KMS-11 (cell line): Measurements from ENCODE around the gene CHD6.

Experiments used
- H2AFZ ChIP-seq: fragments of 200-600 bp; sonication (generic); 2 replicates; pipeline ENCODE4 v1.6.1; 2016; ENCODE audit warnings: antibody characterized with exemption, mixed run types, low read depth
- H3K27ac ChIP-seq: fragments of 200-600 bp; sonication (generic); 2 replicates; pipeline ENCODE4 v1.6.1; 2016; ENCODE audit warnings: mild to moderate bottlenecking, mixed run types
- H3K27me3 ChIP-seq: fragments of 200-600 bp; sonication (generic); 2 replicates; pipeline ENCODE4 v1.6.1; 2017; ENCODE audit warnings: mild to moderate bottlenecking, low read depth, mixed run types, moderate library complexity; ENCODE audit not compliant: insufficient read depth
- H3K36me3 ChIP-seq: fragments of 200-600 bp; sonication (generic); 2 replicates; pipeline ENCODE4 v1.6.1; 2017; ENCODE audit warnings: mild to moderate bottlenecking, mixed run types; ENCODE audit not compliant: insufficient read depth
- H3K4me1 ChIP-seq: fragments of 200-600 bp; sonication (generic); 2 replicates; pipeline ENCODE4 v1.6.1; 2016; ENCODE audit warnings: mild to moderate bottlenecking, low read depth, mixed run types; ENCODE audit not compliant: poor library complexity, severe bottlenecking
- H3K4me2 ChIP-seq: fragments of 200-600 bp; sonication (generic); 2 replicates; pipeline ENCODE4 v1.7.0; 2016; ENCODE audit warnings: mild to moderate bottlenecking, mixed run types
- H3K4me3 ChIP-seq: fragments of 200-600 bp; sonication (generic); IDR thresholded peaks from 2 replicates; pipeline ENCODE4 v1.6.1; 2017; ENCODE audit warnings: low read depth, low read length, mixed read lengths; ENCODE audit not compliant: insufficient read depth
- H3K79me2 ChIP-seq: fragments of 200-600 bp; sonication (generic); 2 replicates; pipeline ENCODE4 v1.6.1; 2016; ENCODE audit warnings: low read depth, mixed run types; ENCODE audit not compliant: insufficient read depth
- H3K9ac ChIP-seq: fragments of 200-600 bp; sonication (generic); 2 replicates; pipeline ENCODE4 v1.6.1; 2016; ENCODE audit warnings: mild to moderate bottlenecking, mixed run types
- H4K20me1 ChIP-seq: fragments of 200-600 bp; sonication (generic); 2 replicates; pipeline ENCODE4 v1.6.1; 2016; ENCODE audit warnings: mild to moderate bottlenecking, mixed run types; ENCODE audit not compliant: insufficient read depth
- CTCF ChIP-seq: fragments of 200-600 bp; sonication (generic); conservative IDR thresholded peaks from 2 replicates; pipeline ENCODE4 v1.6.1; 2017; ENCODE audit warnings: low read depth, mild to moderate bottlenecking, antibody characterized with exemption, low read length, moderate library complexity, mixed read lengths

CHD6 gene

GRCh38 chr20:41613321-41613720, 4.9 kb downstream of the CHD6 start:
- Histone ChIP-seq H3K27me3 (no peaks in the 10 kb centered on the region), H2AFZ (no peak overlapping the region), H3K27ac (no peak overlapping the region), H3K4me2 (no peak overlapping the region), H3K4me3 (no peak overlapping the region), H3K36me3 (no peaks in the 10 kb centered on the region), H3K9ac (no peak overlapping the region), H3K4me1 (peaks cover 14% of the 10 kb centered on the region), H4K20me1 (no peaks in the 10 kb centered on the region), H3K79me2 (peaks cover 87% of the 10 kb centered on the region)
- no peak for TF ChIP-seq CTCF

- H3K4me3 ChIP-seq, result no peak overlapping the region
- no peak overlapping the region for H3K9ac ChIP-seq
- no peaks in the 10 kb centered on the region for H3K36me3 ChIP-seq
- no peak overlapping the region for H3K4me2 ChIP-seq
- H4K20me1 ChIP-seq, result no peaks in the 10 kb centered on the region
- no peak overlapping the region for H3K27ac ChIP-seq
- H3K4me1 ChIP-seq, result no peaks in the 10 kb centered on the region
- no peak overlapping the region for H2AFZ ChIP-seq
- H3K27me3 ChIP-seq, result no peaks in the 10 kb centered on the region
- TF ChIP-seq CTCF, result no peak
- peaks cover 93% of the 10 kb centered on the region for H3K79me2 ChIP-seq
Measured at GRCh38 chr20:41609474-41609873, 8.7 kb downstream of the CHD6 start.

GRCh38 chr20:41608606-41609005, 9.6 kb downstream of the CHD6 start:
- no peak for TF ChIP-seq CTCF
- Histone ChIP-seq H3K4me1 (no peaks in the 10 kb centered on the region), H3K27ac (no peak overlapping the region), H3K27me3 (no peaks in the 10 kb centered on the region), H3K9ac (no peak overlapping the region), H3K79me2 (peaks cover 93% of the 10 kb centered on the region), H2AFZ (no peak overlapping the region), H3K4me2 (no peak overlapping the region), H3K36me3 (no peaks in the 10 kb centered on the region), H4K20me1 (no peaks in the 10 kb centered on the region), H3K4me3 (no peak overlapping the region)

GRCh38 chr20:41607791-41608190, 10.4 kb downstream of the CHD6 start:
- Histone ChIP-seq H3K9ac (no peak overlapping the region), H3K4me3 (no peak overlapping the region), H2AFZ (no peak overlapping the region), H4K20me1 (no peaks in the 10 kb centered on the region), H3K79me2 (peaks cover 93% of the 10 kb centered on the region), H3K36me3 (no peaks in the 10 kb centered on the region), H3K27ac (no peak overlapping the region), H3K4me1 (no peaks in the 10 kb centered on the region), H3K27me3 (no peaks in the 10 kb centered on the region), H3K4me2 (no peak overlapping the region)
- no peak for TF ChIP-seq CTCF

GRCh38 chr20:41604002-41604401, 14.2 kb downstream of the CHD6 start:
- H3K9ac ChIP-seq, result no peak overlapping the region
- no peak overlapping the region for H3K4me2 ChIP-seq
- no peaks in the 10 kb centered on the region for H3K36me3 ChIP-seq
- H4K20me1 ChIP-seq, result no peaks in the 10 kb centered on the region
- H3K4me3 ChIP-seq, result no peak overlapping the region
- H3K79me2 ChIP-seq, result peaks cover 90% of the 10 kb centered on the region
- no peaks in the 10 kb centered on the region for H3K27me3 ChIP-seq
- H3K27ac ChIP-seq, result no peak overlapping the region
- TF ChIP-seq CTCF, result no peak
- H2AFZ ChIP-seq, result no peak overlapping the region
- H3K4me1 ChIP-seq, result no peaks in the 10 kb centered on the region
